Osteocyte (in vitro differentiated cells): Measurements from ENCODE around the gene TIPARP. TPM values are rescaled to one million over a fixed set of nuclear protein-coding genes. Genes with fewer than 3 reads are reported as not detected.
"Not testable (repeated sequence)": the region's sequence is repeated elsewhere in the genome, so short reads cannot be mapped to it uniquely, and the experiment has no call there.

Experiments
- DNase-seq: peaks from one replicate; pipeline ENCODE4 v3.0.0; 2021; ENCODE audit warnings: mixed read lengths; ENCODE audit not compliant: unreplicated experiment; ENCODE audit errors: extremely low spot score
- H3K27ac Mint-ChIP-seq: one replicate; pipeline ENCODE4 v1.8.0; 2021; ENCODE audit warnings: mild to moderate bottlenecking, mixed read lengths; ENCODE audit not compliant: unreplicated experiment
- H3K27me3 Mint-ChIP-seq: one replicate; pipeline ENCODE4 v1.8.0; 2021; ENCODE audit warnings: mixed read lengths; ENCODE audit not compliant: unreplicated experiment
- H3K36me3 Mint-ChIP-seq: one replicate; pipeline ENCODE4 v1.8.0; 2021; ENCODE audit warnings: mixed read lengths; ENCODE audit not compliant: unreplicated experiment
- H3K4me1 Mint-ChIP-seq: one replicate; pipeline ENCODE4 v1.8.0; 2021; ENCODE audit warnings: mixed read lengths; ENCODE audit not compliant: unreplicated experiment
- H3K4me3 Mint-ChIP-seq: one replicate; pipeline ENCODE4 v1.8.0; 2021; ENCODE audit warnings: mild to moderate bottlenecking, moderate library complexity, mixed read lengths; ENCODE audit not compliant: unreplicated experiment
- H3K9me3 Mint-ChIP-seq: one replicate; pipeline ENCODE4 v1.8.0; 2021; ENCODE audit warnings: mixed read lengths; ENCODE audit not compliant: unreplicated experiment
- CTCF ChIP-seq: fragments of 200-600 bp; sonication (generic); IDR thresholded peaks from 2 replicates; pipeline ENCODE4 v1.5.0; 2021; ENCODE audit warnings: antibody characterized with exemption, mild to moderate bottlenecking, moderate library complexity
- total RNA-seq: library from RNA; stranded (reverse); gene quantifications from 2 replicates; pipeline ENCODE4 v1.2.1, GENCODE V29; 2021

The TIPARP gene
- total RNA-seq, 1 donor from 2014 or later = 163 TPM

- no peak for TF ChIP-seq CTCF
- H3K36me3 Mint-ChIP-seq = no peaks in the 10 kb centered on the region
- H3K4me3 Mint-ChIP-seq = no peak overlapping the region
- H3K4me1 Mint-ChIP-seq = peaks cover 14% of the 10 kb centered on the region
- H3K27ac Mint-ChIP-seq = no peak overlapping the region
- H3K27me3 Mint-ChIP-seq = no peaks in the 10 kb centered on the region
- no peak for DNase-seq
- peaks cover 19% of the 10 kb centered on the region for H3K9me3 Mint-ChIP-seq
Observed at GRCh38 chr3:156648086-156648485, 26.3 kb upstream of the TIPARP start.

DNA sequence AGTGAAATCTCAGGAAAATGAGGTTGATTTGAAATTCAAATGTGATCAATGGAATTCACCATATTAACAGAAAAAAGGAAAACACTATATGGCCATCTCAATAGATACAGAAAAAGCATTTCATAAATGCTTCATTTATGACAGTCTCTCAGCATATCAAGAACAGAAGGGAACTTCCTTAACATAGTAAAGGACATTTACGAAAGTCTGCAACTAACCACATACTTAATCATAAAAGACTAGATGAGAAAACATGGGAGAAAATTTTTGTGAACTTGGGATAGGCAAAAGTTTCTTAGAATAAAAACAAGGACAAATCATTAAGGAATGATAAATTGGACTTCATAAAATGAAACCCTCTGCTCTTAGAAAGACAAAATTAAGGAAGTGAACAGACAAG is 24.7 kb upstream of the TIPARP start:
- TF ChIP-seq CTCF = no peak
- Mint-ChIP-seq H3K4me3 (no peak overlapping the region), H3K4me1 (peaks cover 4% of the 10 kb centered on the region), H3K36me3 (no peaks in the 10 kb centered on the region), H3K9me3 (peaks cover 19% of the 10 kb centered on the region), H3K27me3 (no peaks in the 10 kb centered on the region), H3K27ac (no peak overlapping the region)
- DNase-seq = no peak

DNA sequence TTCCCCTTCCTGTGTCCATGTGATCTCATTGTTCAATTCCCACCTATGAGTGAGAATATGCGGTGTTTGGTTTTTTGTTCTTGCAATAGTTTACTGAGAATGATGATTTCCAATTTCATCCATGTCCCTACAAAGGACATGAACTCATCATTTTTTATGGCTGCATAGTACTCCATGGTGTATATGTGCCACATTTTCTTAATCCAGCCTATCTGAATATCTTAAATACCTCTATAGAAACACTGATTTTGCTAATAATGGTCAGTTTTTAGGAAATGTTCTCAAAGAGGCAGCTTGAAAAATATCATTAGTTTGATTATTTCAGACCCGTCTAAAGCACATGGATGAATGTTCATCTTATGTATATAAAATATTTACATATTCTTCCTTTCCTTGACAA is 21.7 kb upstream of the TIPARP start:
- DNase-seq, H3K36me3 Mint-ChIP-seq, H3K27me3 Mint-ChIP-seq, H3K4me1 Mint-ChIP-seq, H3K4me3 Mint-ChIP-seq, H3K27ac Mint-ChIP-seq, H3K9me3 Mint-ChIP-seq: not testable (repeated sequence)

DNA sequence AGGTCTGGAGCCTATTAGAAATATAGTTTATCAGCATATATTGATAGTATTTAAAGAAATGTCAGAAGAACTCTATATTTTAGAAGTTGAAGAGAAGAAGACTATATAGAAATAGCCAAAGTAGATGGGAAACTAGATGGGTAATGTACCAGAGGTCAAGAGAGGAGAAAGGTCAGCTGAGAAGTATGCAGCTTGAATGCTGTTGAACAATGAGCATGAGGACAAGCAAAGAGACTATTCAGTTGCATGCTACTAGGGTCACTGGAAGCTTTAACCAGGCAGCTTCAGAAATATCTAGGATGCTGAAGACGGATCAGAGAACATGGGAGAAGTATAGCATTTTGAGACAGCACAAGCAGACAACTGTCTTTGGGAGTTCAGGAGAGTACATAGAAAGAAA is 19.6 kb upstream of the TIPARP start:
- Mint-ChIP-seq H3K9me3 (no peaks in the 10 kb centered on the region), H3K4me3 (no peak overlapping the region), H3K27ac (no peak overlapping the region), H3K4me1 (no peaks in the 10 kb centered on the region), H3K27me3 (no peaks in the 10 kb centered on the region), H3K36me3 (no peaks in the 10 kb centered on the region)
- TF ChIP-seq CTCF = no peak
- no peak for DNase-seq

DNA sequence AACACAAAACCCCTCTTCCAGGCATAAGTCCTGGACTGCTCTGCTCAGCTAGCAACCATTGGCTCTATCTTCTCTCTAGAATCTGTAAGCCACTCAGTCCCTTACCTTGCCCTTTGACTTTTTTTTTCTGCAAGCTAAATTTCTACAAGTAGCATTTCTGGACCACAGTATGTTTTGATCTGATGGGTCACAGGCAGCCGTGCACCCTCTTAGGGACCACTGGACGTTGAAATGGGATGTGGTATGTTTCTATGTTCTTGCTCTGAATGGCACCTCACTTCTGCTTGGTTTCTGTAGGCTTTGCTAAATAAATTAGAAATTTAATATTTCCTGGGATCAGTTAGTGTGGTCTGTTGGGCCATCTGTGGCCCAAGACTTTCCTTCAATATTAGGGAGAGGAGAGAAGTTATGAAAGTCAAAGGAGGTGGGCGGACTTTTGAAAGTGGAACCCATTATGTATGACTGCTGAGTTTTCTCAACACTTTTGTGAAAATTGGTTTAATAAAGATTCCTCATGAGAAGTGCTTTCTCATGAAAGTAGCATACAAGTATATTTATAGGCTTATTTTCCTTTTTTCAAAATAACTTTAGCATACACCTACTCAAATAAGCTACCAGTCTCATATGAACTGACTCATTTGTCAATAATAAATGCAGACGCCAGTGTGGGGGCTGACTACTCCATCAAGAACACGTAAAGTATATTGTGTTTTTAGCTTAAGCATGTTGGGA is 18.4 kb upstream of the TIPARP start:
- no peaks in the 10 kb centered on the region for H3K36me3 Mint-ChIP-seq
- H3K4me1 Mint-ChIP-seq = no peaks in the 10 kb centered on the region
- H3K4me3 Mint-ChIP-seq = no peak overlapping the region
- no peak for TF ChIP-seq CTCF
- no peaks in the 10 kb centered on the region for H3K27me3 Mint-ChIP-seq
- DNase-seq = no peak
- H3K9me3 Mint-ChIP-seq = no peaks in the 10 kb centered on the region
- H3K27ac Mint-ChIP-seq = no peak overlapping the region
